GM21515 (cell line): Measurements from ENCODE around the gene LRRC3C.
A peak's percentile ranks its signal among the peaks of the same experiment; 100 is the strongest.
"Not testable (repeated sequence)": the region's sequence is repeated elsewhere in the genome, so short reads cannot be mapped to it uniquely, and the experiment has no call there.

Source experiments
- ATAC-seq: cut with Tn5 transposase; IDR thresholded peaks from one replicate; pipeline ENCODE4 v1.9.1; 2021; ENCODE audit not compliant: unreplicated experiment

Gene LRRC3C

DNA sequence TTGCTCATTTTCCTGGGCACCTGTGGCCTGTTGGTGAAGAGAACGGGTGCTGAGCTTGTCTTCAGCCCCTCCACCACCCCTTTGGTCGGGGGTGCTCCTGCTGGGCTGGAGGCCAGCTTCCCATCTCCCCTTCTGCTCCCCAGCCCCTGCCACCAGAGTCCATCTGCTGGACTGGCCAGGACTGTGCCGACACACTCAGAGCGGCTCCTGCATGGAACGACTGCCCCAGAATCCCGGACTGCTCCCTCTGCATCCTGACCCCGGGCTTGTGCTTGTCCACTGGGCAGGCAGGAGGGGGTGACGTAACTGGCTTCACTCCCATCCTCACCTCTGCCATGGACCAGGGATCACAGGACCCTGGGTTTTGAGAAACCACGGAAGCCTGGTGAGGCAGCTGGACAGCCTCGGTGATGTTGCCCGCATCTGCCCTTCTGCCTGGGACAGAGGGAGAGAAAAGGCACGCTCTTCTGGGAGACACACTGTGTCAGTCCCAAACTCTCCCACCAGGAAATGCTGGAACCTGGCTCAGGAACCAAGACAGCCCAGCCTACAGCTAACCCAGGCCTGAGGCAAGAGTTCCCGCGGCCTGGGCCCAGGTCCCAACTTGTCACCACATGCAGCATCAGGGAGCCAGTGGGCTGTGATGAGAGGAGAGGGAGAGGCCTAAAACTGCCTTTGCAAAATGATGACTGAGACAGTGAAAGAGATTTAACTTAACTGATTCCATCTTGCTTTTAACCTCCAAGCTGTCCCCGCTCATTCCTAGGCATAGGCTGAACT is 19.2 kb downstream of the LRRC3C start:
- ATAC-seq: no peak

DNA sequence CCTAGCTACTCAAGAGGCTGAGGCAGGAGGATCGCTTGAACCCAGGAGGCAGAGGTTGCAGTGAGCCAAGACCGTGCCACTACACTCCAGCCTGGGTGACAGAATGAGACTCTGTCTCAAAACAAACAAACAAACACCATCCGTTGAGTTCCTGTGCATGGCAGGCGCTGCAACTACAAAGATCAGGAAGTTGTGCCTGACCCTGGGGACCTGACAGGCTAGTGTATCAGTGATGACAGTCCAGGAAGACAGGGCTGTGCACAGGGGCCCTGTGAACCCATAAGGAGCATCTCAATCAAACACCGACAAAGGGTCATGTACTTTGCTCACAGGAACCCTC is 20.9 kb downstream of the LRRC3C start:
- not testable (repeated sequence) for ATAC-seq

DNA sequence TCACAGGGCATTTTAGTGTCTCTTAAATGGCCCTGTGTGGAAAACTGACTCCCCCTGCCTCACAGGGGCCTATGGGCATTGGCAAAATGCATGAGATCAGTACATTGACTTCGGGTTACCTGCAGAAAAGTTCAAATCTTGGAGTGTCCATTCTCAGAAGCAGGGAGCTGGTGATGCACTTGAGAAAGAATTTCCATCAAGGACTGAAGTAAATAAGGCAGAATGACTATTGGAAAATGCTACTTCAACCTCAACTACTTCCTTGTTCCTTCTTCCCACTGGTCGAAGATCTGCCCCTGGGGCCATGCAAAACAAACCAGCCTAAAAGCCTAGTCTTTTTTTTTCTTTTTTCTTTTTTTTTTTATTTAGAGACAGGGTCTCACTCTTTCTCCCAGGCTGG is 21.5 kb downstream of the LRRC3C start:
- no peak for ATAC-seq

DNA sequence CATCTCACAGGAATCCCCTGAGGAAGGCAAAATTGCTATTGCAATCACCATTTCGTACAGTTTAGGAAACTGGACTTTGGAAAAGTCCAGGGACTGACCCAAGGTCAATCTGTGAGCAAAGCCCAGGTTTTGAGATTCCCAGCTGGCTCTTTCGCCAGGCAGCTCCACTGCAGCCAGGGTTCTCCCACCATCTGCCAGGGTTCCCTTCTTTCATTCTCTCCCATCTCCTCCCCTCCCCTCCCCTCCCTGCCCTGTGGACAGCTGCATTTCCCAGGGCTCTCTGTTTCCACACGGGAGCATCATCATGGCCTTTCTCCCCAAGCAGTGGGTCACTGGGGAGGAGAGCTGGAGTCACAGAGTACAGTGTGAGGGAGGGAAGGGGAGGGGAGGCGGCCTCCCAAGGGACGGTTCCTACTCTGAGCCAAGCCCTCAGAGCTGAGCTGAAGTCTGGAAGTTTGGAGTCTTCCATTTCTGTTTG is 23.4 kb downstream of the LRRC3C start:
- no peak for ATAC-seq

DNA sequence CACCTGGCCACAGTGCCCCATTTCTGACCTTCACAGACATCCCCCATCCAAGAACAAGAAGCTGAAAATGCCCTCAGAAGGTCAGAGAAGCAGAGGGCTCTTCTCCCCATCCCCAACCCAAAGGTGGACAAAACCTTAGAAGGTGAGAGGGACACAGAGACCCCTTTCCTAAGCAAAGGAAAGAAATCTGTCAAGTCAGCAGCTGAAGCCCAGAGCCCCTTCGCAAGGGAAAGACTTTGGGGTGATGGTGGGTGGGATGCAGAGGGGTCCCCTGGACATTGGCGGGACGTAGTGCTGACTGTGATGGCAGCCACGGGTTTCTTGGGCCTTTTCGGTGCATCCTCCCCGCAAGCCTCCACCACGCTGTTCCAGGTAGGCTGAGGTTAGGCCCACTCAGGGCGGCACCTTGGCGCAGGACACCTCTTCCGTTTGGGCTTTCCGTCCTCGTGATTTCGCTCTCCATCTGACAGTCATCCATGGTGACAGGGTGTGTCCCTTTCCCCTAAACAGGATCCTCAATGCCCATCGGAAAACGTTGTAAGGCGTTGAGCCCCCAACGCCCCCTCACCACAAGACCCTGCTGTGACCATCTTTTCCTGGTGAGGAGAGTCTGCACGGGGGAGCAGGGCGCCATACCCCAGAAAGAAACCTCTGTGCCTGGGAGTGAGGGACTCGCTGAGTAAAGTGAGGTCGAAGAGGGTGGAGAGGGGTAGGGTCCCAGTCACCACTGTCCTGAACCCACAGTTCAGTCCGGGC is 24.6 kb downstream of the LRRC3C start:
- no peak for ATAC-seq

DNA sequence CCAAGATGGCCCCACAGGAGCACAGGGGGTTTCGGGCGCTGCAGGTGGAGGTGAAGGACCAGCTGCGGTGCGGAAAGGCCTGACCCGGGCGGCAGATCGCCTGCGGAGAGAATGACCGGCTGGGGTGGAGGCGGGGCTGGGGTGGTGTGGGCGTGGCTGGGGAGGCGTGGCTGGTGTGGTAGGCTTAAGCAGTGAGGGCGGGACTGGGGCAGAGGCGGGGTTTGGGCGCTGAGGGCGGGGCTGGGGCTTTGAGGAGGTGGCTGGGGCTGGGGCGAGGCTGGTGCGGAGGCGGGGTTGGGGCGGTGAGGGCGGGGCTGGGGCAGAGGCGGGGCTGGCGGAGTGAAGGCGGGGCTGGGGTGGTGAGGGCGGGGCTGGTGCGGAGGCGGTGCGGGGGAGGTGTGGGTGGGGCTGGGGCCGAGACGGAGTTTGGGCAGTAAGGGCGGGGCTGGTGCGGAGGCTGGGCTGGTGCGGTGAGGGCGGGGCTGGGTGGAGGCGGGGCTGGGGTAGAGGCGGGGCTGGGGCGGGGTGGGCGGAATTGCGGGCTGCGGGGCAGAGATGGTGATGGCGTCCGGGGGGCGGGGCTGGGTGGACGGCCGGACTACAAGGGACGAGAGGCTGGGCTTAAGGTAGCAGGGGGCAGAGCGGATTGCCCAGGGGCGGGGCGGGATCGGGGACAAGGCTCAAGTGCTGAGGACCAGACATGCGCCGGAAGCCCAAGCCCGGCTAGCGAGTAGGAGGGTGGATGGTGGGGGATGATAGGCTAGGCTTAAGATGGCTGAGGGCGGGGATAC is 25.3 kb downstream of the LRRC3C start:
- peak; percentile 69 for ATAC-seq

DNA sequence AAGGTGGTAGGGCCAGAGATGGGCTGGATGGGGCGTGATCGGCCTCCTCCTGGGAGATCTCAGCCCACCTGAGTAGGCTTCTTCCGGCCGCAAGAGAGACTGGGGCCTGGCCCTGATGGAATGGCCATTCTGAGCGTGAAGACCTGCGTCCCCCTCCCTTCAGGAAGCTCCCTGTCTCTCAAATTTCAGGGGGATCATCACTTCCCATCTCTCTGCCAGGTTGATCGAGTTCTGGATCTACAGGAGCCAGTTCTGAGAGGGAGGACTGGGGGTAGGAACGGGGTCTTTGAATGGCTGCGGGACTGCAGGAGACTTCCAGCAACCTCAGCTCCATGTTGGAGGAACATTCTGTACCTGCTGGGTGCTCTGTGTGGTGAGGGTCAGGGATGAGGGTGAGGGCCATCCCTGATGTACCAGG is 25.9 kb downstream of the LRRC3C start:
- no peak for ATAC-seq

DNA sequence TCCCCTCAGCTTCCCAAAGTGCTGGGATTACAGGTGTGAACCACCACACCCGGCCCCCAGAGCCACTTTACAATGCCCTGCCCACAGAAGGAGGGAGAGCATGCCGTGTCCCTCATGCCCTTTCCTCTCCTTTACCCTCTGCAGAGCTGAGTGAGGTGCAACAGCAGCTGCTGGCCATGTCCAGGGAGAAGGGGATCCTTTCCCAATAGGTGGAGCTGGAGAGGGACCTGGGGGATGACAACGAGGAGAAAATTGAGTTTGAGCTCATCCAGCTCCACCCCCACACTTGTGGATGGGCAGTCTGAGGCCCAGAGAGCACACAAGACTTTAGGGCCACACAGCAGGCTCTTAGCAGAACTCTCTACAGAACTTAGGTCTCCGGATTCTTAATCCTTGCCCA is 27.3 kb downstream of the LRRC3C start:
- no peak for ATAC-seq

DNA sequence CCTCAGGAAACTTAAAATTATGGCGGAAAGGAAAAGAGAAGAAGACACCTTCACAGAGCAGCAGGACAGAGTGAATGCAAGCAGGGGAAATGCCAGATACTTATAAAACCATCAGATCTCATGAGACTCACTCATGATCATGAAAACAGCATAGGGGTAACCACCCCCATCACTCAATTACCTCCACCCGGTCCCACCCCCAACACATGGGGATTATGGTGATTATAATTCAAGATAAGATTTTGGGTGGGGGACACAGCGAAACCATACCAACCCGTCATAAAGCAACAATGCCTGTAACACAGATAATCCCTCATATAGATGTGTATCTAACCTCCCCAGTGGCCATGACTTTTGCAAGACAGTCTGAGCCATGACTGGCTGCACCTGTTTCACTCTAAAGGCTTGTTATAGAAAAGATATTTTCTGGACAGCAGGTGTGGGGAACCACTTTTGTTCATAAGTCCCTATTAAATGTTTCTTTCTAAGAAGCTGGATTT is 28.2 kb downstream of the LRRC3C start:
- ATAC-seq: no peak

DNA sequence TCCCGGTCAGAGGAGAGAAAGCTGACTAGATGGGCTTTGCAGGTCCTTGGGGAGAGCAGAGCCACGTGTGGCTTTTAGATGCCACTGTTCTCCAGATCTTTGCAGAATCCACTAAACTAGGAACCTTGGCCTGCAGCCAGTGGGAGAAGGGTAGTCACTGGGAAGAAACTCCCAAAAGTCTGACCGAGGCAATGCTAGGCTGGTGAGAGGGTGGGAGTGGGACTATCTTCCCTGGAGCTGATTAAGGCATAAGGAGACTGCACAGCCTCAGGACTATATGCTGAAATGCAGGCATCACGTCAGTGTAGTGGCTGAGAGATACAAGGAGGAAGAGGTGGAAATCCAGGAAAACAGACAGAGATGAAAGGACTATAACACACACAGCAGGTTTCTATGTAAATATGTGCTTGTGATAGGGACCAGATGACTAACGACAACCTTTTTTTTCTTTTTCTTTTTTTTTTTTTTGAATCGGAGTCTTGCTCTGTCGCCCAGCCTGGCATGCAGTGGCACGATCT is 33.1 kb downstream of the LRRC3C start:
- no peak for ATAC-seq

DNA sequence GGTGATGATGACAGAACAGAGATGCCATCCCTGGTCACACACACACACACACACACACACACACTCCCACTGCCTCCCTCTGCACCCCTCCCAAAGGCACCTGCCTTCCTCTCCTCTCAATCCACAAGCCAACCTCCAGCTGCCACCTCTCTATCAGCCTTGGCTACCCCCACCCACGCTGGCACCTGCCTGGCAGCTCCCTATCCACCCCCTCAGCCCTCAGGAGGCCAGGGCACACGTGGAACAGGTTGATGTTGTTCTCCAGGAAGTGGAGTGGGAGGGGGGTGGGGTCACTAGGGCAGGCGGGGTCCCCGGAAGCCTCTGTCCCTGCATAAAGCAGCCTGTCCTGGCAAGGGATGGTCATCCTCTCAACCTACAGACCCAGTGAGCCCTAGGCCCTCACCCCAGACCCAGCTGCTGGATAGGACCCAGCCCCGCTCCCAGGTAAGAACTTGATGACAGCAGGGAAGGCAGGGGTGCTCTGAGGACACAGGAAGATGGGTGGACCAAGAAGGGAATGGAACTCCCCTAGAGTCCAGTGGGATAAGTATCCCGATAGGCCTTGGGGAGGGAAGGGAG is 35.2 kb downstream of the LRRC3C start, which contains the start of gene GSDMA:
TSS of gene GSDMA (plus strand) at position 363 of the 579 bp plus-strand sequence. CDS start 2,684 bp downstream, outside the sequence.
- no peak for ATAC-seq

DNA sequence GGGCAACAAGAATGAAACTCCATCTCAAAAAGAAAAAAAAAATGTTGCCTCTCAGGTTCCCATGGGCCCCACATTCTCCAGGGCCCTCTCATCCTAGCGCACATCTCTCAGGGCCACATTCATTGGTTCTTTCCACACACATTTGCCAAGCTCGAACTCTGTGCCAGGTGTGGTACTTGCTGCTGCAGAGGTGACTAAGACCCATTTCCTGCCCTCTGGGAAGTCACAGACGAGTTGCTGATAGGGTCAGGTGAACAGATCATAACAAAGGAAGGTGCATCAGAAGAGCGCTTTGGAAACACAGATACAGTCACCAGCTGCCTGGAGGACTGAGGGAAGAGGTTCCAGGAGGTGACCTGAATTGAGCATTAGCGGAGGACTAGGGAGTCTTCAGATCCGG is 36.3 kb downstream of the LRRC3C start:
- ATAC-seq: no peak

DNA sequence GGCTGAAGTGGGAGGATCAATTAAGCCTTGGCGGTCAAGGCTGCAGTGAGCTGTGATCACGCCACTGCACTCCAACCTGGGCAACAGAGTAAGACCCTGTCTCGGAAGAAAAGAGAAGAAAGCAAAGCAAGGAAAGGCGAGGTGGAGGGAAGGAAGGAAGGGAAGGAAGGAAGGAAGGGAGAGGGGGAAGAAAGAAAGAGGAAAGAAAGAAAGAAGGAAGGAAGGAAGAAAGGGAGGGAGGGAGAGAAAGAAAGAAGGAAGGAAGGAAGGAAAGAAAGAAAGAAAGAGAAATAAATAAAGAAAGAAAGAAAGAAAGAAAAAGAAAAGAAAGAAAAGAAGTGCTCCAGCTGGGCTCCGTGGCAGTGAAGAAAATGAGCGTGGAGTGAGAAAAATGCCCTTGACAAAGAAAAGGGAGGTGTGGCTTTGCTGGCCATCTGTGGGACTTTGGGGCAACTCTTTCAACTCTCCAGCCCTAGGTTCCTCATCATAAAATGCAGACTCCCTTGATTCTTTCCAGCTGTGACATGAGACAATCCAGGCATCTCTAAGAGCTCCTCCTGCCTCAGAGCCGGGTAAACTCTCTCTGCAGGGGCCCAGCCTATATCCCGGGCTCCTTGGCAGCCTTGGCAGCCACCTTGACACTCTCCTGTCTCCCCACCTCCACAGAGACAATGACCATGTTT is 37.6 kb downstream of the LRRC3C start:
- ATAC-seq: no peak

DNA sequence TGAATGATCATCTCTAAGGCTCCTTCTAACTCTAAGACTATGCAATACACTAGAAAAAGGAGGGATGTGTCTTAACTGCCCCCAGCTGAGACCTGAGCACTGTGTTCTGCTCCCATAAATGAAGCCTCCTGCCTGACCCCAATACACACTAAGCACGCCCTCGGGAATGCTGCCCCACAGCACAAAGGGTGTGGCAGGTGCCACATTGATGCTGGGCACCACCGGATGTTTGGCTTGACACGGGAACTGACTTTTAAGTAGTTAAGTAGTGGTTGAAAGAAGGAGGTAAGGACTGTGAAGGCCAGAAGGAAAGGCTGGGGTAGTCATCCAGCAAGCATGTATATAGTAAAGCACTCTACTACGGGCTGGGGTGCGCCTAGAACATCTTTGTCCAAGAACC is 39.2 kb downstream of the LRRC3C start:
- ATAC-seq: no peak

DNA sequence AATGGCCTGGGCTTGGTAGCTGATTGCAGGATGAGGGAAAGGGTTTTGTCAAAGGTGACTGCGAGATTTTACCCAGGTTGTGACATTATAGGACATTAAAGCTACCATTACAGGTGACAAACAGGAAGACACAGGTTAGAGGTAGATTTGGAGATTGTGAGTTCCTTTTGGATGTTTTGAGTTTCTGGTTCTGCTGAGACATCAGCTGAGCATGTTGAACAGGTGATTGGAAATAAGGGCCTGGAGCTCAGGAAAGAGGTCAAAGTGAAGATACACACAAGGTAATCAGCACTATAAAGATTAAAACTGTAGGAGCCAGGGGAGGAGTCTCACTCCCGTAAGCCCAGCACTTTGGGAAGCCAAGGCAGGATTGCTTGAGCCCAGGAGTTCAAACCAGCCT is 41.2 kb downstream of the LRRC3C start:
- ATAC-seq: no peak

DNA sequence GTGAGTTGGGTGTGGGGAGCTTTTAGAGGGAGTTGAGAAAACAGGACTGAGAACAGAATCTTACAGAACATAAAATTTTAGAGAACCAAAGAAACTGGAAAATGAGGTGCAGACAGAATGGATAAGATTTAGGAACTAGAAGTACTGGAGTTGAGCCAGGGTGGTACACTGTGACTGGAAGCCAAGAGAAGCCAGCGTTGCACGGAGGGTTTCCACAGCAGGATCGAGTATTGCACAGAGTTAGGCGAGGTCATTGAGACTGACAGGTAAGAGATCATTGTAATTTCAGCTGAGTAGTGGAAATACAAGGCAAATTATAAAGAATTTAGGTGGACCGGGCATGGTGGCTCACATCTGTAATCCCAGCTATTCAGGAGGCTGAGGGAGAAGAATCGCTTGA is 41.8 kb downstream of the LRRC3C start:
- ATAC-seq: no peak

DNA sequence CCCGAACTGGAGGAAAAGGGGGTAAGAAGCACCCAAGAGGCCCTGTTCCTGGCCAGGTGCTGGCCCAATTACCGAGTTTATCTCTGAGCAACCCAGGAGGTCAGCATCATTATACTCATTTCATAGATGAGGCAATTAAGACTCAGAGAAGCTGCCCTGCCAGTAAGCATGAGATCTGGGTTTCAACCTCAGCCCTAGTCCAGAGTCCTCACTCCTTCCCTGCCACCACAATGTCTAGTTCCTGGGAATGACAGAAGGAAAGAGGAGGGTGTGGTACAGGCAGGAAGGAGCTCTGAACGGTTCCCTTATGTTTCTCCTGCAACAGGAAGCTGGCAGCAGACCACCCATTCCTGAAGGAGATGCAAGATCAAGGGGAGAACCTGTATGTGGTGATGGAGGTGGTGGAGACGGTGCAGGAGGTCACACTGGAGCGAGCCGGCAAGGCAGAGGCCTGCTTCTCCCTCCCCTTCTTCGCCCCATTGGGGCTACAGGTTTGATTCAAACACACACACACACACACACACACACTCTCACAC is 42.7 kb downstream of the LRRC3C start:
- ATAC-seq: no peak

DNA sequence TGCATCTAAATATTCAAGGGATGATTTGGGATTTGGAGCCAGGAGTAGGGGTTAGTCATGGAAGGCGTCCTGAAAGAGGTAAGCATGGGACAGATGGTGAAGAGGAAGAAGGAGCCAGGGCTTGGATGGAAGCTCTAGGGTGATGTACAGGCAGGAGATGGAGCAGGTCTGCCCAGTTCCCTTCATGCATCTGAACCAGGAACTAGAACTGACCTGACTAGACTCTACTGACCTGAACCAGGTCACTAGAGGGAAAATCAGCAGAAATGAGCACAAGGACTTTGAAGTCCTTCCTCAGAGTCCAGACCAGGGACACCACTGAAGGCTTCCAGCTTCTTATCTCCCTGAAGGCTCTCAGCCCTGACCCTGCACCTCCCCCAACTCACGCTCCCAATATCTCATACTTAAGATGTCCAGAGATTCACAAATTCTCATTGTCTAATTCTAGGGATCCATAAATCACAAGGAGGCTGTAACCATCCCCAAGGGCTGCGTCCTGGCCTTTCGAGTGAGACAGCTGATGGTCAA is 43.6 kb downstream of the LRRC3C start:
- ATAC-seq: no peak

DNA sequence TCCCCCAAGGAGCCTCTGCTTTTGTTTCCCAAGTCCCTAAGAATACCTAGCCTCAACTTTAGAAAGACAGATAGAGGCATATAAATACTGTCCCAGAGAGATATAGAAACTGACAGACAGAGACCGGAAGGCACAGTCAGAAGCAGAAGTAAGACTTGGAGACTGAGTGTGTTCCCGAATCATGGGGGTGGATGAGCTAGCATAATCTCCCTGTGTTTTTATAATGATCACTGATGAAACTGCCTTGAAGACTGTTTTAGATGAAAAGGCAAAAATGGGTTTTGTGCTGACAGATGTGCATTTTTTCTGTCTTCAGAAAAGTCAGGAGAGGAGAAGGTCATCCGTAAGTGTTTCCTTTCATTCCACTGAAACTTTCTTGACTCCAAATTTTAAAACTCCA is 44.7 kb downstream of the LRRC3C start:
- ATAC-seq: no peak

DNA sequence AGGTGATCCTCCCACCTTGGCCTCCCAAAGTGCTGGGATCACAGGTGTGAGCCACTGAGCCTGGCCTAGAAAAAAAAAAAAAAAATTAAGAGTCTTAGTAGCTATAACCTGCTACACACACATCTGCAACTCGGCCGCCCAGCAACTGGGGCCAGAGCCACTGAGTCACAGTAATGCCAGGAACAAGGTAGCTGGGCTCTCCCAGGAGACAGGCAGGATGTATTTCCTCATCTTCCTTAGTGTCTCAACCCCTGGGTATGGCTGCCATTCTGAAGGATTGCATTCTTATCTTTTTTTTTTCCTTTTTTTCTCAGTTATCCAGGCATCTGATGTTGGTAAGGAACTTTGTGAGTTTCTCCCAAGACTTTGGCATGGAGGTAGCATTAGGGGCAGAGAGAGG is 46.0 kb downstream of the LRRC3C start:
- no peak for ATAC-seq
